GM21576 (cell line): ENCODE data around the gene RUFY2.

ENCODE experiments used
- ATAC-seq: cut with Tn5 transposase; IDR thresholded peaks from one replicate; pipeline ENCODE4 v1.9.1; 2021; ENCODE audit warnings: mild to moderate bottlenecking, moderate library complexity; ENCODE audit not compliant: unreplicated experiment

The RUFY2 gene

DNA sequence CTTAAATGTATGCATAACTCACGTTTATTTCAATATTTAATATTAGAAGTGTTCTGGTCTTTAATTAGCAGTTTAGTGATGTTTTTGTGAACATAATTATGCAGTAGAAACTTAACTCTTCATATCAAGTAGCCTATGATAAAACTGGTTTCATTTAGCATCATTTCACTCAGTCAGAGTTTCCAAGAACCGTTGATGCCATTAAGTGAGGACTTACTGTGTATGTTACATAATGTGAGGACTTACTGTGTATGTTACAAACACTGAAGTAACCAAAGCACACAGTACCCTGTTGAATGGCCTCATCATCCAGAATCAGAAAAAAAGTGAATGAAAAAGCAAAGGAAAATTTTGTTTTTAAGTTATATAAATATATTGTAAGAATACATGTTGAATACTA lies 41.5 kb downstream of the RUFY2 start:
- ATAC-seq, result no peak

DNA sequence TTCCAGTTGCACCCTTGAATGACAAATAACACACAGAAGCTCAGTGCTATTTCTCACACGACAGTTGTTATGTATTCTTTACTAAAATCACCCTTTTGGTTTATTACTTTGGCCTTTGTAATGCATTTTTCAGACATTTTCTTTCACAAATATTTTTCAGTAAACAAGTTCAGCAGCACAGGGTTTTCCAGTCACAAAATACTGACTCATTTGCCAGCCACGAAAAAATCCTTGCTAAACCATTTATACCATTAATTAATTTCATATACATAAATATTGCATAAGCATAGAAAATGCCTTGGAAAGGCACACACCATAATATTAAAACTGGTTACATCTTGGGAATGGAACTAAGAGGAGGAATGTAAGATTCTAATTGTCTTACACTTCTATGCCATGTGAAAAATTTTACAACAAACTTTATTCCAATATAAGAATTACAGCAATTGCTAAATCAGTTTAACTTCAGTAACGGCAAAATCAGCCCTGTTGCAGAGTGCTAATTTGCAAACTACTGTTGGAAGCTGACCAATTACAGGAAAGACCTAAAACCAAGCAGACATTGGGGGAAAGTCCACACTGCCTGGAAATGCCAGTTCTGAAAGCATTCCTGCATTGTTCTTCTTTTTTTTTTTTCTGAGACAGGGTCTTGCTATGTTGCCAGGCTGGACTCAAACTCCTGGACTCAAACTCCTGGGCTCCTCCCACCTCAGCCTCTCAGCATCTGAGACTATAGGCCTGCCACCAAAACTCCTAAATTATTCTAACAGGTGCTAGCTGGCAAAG lies 42.8 kb downstream of the RUFY2 start:
- ATAC-seq, result no peak

DNA sequence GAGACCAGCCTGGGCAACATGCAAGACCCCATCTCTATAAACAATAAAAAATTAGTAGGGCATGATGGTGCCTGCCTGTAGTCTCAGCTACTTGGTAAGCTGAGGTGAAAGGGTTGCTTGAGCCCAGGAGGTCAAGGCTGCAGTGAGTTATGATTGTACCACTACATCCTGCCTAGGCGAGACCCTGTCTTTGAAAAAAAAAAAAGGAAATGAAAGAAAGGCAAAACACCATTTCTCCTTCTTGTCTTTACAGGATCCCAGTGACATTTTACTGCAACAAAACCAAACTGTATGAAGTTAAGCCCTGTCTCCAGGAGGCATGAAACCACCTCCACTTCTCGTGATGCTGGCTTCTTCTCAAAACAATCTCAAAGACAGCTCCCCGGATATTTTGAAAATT lies 44.5 kb downstream of the RUFY2 start:
- ATAC-seq, result no peak

DNA sequence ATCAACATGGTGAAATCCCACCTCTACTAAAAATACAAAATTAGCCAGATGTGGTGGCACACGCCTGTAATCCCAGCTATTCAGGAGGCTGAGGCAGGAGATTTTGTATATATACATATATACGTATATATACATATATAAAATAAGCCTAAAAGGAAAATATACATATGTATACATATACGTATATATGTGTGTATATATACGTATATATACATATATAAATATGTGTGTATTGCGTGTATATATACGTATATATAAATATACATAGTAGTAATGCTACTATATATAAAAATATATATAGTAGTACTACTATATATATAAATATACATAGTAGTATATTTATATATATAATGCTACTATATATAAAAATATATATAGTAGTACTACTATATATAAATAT lies 47.9 kb downstream of the RUFY2 start:
- no peak for ATAC-seq

DNA sequence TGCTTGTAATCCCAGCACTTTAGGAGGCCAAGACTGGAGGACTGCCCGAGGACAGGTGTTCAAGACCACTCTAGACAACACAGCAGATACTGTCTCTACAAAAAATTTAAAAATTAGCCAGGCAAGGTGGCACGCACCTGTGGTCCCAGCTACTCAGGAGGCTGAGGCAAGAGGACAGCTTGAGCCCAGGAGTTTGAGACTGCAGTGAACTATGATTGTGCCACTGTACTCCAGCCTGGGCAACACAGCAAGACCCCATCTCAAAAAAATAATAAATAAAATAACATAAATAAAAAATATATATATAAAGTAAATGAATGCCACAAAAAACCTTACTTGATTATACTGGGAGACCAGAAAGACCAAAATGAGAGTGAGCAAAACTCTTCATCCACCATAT lies 53.5 kb downstream of the RUFY2 start:
- ATAC-seq, result no peak

DNA sequence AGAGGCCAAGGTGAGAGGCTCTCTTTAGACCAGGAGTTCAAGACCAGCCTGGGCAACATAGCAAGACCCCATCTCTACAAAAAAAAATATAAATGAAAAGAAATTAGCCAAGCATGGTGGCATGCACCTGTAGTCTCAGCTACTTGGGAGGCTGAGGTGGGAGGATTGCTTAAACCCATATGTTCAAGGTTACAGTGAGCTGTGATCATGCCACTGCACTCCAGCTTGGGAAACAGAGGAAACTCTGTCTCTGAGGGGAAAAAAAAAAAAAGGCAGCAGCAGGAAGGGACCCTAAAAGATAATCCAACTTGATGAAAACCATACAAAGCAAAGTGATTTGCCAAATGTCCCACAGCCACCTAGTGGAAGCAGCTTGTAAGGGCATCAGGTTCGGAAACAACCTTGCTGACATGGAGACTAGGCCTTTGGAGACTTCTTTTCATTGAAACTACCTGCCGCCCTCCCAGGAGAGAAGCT lies 58.8 kb downstream of the RUFY2 start:
- ATAC-seq, result no peak

DNA sequence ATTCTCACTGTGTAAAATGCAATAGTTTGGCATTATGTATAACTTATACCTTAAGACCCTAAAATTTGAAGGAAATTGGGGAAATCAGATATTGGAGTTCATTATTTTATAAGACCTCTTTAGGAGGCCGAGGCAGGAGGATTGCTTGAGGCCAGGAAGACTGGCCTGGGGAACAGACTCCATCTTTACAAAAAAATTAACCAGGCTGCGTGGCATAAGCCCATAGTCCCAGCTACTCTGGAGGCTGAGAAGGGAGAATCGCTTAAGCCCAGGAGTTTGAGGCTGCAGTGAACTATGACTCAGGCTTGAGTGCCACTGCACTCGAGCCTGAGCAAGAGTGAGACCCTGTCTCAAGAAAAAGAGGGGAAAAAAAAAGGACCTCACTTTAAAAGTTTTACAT lies 60.3 kb downstream of the RUFY2 start:
- no peak for ATAC-seq

DNA sequence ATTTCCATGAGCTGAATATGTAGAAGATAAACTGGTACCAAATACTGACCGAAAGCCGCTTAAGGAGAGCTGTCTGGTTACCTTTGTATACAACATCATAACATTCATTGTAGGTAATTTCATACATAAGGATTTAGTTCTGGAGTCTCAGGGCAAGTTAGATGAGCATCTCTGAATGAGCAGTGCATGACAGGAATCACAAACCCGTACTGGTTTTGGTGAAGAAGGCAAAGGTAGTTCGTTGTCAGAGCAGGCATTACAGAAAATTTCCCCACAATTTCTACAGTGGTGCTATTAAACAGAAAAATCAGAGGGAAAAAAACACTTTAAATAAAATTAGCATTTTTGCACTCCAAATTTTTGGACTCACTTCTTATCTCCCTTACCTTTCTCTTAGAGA lies 61.5 kb downstream of the RUFY2 start:
- ATAC-seq, result no peak

DNA sequence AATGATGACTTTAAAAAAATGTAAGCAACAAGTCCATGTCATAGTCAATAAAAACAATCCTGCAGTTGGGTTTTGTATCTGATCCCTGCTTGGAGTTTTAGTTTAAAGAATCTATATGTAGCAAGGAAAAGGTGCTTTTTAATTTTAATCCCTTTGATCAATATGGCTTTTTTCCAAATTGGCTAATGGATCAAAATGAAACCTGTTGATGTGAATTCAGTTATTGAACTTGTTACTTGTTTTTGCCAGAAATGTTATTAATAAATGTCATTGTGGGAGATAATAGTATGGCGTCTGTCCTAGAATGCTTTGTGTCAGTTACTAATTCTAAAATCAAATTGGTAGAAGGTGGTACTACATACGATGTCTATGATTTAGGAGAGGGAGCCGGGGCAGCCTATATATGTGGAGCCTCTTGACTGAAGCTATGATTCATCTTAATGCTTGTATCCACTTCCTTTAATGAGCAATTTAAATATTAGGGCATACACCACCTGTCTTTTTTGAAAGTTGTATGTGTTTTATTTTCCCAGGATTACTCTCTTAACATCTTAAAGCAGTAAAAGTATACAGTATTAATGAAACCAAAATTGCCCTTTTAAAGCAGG lies 64.1 kb downstream of the RUFY2 start:
- ATAC-seq, result no peak

DNA sequence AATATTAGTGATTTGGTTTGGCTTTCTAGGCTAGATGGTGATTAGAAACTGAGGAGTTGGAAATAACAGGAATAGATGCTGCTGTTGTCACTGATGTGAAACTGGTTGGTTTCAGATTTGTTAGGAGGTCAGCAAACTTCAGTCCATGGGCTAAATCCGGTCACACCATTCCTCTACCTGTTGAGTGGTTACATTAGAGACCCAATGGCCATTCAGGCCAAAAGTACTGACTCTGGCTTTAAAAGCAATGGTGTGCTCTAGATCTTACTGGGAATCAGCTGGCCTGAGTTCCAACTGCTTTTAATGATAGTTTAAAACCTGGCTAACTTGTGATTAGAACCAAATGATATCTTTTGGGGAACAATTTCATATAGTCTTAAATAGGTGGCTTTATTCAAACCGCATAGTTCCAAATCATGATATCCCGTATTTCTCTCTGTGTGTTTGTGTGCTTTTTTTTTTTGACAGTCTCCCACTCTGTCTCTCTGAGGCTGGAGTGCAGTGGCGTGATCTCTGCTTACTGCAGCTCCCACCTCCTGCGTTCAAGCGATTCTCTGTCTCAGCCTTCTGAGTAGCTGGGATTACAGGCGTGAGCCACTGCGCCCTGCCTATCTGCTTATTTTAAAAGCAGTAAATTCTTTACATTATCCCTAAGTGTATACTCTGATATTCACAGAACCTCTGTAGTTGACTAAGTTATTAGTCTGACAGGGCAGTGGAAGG lies 66.6 kb downstream of the RUFY2 start:
- no peak for ATAC-seq

DNA sequence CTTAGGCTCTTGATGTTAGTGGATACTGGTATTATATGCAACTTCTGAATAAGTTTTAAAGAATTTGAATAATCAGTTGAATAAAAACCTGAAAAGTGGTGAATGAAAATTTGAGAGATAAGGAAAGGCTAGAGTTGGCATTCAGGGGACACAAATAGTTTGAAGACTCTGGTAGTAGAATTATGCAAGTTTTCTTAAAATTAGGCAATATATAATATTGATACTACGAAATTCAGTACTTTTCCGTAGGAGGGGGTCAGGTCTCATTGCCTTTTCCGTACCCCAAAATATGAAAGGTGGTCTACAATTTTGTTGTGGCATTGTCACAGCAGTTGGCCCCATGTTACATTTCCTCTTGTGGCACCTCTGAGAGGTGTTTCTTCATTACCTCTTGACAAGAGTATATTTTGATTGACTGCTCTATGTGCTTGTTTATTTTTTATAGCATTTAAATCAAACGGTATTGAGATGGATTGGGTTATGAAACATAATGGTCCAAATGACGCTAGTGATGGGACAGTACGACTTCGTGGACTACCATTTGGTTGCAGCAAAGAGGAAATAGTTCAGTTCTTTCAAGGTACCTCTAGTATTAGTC lies 70.2 kb downstream of the RUFY2 start:
- no peak for ATAC-seq

DNA sequence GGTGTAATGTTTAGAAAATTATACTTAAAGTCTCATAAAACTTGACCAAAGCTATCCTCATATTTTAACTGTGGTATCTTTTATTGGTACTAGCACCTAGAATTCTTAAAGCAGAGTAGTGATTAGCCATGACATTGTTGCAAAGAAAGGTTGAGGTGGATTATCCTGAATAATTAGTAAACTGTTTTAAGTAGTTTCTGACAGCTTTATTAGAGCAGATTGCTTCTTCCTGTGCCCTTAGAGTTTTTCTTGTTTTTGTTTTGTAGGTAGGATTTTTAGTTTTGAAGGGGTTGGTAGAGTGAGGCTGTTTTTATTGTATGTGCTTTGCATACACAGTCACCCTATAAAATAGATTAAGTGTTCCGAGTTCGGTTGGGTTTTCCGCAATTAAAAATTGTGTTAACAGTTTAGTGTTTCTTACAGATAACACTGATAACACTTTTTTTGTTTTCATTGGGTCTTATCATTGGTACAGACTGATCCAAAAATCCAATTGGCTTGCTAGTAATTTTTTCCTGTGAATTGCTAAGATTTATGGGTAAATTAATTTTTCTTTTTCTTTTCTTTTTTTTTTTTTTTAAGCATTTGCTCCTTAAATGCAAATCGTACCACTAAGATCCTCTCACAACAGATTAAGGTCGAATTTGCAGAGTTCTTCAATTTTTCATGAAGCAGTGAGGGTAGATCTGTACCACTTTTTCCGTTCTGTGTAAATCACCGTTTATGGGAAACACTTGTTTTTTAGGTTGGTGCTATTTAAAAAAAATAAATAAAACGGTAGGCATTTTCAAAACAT lies 72.2 kb downstream of the RUFY2 start:
- ATAC-seq, result no peak

DNA sequence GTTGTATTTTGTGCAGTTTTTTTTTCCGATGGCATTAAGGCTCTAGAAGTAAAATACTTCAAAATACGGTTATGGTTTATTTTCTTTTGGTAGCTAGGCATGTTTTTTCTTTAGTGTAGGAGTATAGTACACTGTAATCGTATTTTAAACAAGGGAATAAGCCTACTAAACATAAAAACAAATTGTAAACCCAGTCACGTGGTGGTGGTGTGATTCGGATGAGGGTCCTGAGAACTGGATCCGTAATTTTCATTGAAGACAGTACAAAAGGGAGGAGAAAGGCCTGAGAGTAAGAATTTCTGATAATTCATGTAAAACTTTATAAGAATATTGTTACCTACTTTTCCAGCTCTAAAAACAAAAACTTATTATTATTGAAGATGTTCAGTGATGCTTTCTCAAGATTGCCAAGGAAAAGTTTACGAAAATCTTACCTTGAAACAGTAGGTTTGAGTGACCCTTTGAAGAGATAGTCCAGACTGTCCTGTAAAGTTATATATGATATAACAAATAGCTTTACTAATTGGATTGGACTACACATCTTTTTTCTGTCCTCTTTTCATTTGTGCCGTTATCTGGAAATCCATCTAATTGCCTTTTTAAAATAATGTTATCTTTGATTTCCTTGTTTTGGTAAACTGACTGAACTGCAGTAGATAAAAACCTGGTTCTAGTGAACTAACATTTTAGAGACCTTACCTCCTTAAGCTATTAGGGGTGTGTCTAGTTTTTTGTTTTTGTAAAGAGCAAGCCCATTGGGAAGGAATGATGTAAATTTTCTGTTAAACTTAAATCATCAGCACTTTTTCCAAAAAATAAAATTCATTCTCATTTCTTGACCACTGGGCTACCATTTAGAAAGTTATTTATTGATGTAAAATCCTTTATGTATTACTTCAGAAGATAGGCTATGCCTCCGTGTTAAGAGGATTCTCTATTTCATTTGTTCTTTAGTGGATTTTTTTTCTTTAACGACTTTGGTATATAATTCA lies 73.3 kb downstream of the RUFY2 start:
- ATAC-seq, result no peak

DNA sequence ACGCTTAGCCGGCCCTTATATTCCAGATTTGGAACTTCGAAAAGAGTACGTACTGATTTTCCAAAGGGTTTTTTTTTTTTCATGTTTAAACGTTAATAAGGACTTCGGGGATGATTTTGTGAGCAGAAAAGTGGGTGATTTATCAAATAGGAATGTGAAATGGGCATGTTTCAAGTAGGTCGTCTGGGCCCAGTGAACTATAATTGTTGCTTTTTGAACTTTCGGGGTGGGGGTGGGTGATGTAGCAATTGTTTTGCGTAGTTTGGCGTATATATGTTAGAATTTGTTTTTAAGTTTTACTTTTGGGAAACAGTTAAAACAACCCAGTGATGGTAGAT lies 74.0 kb downstream of the RUFY2 start:
- ATAC-seq, result no peak

DNA sequence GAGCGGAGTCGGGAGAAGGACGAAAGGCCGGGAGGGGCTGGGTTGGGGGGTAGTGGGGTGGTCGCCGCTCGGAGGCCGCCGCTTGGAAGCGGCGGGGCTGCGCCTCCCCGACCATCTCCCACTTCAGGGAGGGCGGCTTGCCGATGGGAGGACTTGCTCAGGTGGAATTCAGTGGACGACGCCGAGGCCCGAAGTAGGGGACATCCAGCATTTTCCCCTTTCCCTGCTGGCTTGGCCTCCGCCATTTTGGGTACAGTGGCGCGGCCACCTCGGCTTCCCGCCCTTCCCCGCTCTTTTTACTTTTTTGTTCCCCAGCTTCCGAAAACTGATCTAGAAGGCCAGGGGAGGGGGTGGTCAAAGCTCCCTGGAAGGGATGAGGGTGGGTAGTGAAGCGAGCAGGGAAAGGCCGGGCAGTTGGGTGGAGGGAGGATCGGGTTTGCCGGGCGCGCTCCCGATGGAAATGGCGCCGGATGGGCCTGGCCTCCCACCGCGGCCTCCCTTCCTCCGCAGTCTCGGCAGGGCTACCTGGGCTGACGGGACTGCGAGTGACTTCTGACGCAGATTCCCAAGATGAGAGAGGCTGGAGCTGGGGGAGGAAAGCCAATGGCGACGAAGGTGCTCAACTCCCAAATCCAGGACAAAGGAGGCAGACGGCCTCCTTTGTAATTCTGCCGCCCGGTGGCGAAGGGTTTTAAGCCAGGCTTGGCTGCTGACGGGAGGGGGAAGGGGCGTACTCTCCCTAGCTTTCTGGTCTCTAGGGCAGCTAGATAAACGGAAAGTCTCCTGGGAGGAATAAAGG lies 74.6 kb downstream of the RUFY2 start, which contains the start of gene PBLD:
TSS of gene PBLD (minus strand) at position 670 of the 799 bp plus-strand sequence. CDS start 26,084 bp downstream, outside the sequence.
- peak; percentile 25 for ATAC-seq

DNA sequence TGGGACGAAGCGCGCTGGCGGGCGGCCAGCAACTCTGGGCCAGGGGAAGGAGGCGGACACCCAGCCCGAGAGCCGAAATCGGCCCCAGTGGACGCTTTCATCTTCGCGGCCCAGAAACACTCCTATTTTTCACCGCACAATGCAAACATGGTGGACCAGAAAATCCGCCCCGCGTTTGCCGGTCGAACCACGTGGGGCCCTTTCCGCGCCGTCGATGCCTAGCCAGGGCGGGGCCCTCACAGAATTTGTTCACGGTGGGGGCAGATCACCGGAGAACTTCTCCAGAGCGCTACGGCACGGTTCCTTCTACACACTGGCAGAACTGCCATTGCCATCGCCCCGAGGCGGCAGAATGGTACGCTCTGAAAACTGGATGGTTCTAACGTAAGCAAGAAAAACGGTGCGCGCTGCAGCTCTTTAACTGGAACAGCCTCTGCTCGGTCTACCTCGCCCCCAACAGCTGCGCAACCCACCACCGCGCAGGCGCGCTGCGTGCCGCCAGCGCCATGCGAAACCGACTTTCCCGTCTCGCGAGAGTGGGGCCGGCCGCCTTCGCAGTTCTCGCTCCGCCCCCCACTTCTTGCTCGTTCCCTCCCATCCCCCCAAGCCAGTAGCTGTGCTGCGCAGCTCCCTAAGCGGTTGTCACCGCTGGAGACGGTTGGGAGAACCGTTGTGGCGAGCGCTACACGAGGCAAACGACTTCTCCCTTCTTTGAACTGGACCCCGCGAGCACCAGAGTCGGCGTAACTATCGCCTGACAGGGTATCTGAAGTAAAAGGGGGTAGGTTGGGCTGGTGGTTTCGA lies 75.4 kb downstream of the RUFY2 start, which contains the start of gene HNRNPH3:
TSS of gene HNRNPH3 (plus strand) at position 610 of the 804 bp plus-strand sequence. CDS start 5,158 bp downstream, outside the sequence.
- ATAC-seq, result peak; percentile 73

DNA sequence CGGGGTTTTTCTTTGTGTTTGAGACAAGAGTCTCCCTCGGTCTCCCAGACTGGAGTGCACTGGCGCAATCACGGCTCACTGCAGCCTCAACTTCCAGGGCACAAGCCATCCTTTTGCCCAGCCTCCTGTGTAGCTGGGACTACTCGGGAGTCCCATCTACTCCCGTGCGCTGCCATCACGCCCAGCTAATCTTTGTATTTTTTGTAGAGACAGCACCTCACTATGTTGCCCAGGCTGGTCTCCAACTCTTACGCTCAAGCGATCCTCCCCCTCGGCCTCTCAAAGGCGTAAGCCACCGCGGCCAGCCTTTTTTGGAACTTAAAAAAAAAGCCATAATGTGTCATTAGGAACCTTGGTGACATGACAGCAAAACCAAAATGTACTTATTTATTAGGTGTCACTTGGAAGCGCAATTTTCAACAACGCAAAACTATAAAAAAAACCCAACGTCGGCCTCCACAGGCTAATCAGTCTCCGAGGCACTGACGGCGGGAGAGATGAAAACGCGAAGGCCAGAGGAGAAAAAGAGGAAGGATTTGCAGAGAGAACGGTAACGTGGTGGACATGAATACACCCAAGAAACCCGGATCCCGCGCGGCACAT lies 76.1 kb downstream of the RUFY2 start:
- ATAC-seq, result no peak
